GM13976 (cell line): ENCODE measurements around the gene PLB1.

ENCODE experiments used
- DNase-seq: peaks from one replicate; pipeline ENCODE4 v3.0.0; 2012; ENCODE audit warnings: low spot score
- in situ Hi-C: fragments of 300-500 bp; cut with MboI; formaldehyde crosslinking; loops from one replicate; pipeline ENCODE4 v1.12.0; 2022; ENCODE audit warnings: low sequenced_read_pairs, mixed read lengths, inconsistent platforms; ENCODE audit not compliant: unreplicated experiment
- TF ChIP-seq, protein P1 (sequence below): IDR thresholded peaks from 2 replicates; pipeline ENCODE4 v1.5.1; 2012; ENCODE audit warnings: borderline replicate concordance, mild to moderate bottlenecking; ENCODE audit not compliant: insufficient read depth; ENCODE audit errors: extremely low read depth, missing control alignments, control extremely low read depth

Gene PLB1

DNA sequence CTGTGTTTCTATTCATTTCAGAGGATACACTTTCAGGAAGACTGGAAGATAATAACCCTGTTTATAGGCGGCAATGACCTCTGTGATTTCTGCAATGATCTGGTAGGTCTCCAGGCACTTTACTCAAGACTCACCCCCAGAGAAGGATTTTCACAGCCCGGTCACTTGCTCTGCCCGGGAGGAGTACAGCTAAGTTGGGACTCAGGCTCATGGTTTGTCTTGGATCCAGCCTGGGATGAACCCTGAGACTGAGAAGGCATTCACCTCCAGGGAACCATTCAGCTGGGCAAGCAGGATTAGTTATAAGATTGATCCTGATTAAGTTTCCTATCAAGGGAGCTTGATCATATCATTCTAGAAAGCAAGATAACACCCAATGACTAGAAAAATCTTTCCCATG, 83.7 kb downstream of the PLB1 start:
- in situ Hi-C loops = no loop called here

DNA sequence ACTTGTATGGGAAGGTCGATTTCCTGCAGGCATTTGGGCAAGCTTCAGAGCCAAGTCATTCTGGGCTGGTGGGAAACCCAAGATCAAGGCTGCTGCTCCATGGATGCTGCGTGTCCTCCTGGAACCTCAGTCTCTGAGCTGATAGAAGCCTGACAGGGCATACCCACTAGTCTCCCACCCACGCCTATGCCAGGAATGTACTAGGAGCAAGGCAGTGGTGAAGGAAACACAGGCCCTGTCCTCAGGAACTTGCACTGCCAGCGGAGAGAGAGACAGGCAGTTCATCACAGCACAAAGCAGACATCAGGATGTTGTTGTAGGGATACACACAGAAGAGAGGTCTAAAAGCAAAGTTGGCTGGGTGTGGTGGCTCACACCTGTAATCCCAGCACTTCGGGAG, 84.2 kb downstream of the PLB1 start:
- in situ Hi-C loops = no loop called here
- DNase-seq = no peak
- TF ChIP-seq, protein P1, sequence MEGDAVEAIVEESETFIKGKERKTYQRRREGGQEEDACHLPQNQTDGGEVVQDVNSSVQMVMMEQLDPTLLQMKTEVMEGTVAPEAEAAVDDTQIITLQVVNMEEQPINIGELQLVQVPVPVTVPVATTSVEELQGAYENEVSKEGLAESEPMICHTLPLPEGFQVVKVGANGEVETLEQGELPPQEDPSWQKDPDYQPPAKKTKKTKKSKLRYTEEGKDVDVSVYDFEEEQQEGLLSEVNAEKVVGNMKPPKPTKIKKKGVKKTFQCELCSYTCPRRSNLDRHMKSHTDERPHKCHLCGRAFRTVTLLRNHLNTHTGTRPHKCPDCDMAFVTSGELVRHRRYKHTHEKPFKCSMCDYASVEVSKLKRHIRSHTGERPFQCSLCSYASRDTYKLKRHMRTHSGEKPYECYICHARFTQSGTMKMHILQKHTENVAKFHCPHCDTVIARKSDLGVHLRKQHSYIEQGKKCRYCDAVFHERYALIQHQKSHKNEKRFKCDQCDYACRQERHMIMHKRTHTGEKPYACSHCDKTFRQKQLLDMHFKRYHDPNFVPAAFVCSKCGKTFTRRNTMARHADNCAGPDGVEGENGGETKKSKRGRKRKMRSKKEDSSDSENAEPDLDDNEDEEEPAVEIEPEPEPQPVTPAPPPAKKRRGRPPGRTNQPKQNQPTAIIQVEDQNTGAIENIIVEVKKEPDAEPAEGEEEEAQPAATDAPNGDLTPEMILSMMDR = no peak

More for the DNA sequence above, 83.7 kb downstream of the PLB1 start:
- TF ChIP-seq, protein P1 = no peak
- no peak for DNase-seq

DNA sequence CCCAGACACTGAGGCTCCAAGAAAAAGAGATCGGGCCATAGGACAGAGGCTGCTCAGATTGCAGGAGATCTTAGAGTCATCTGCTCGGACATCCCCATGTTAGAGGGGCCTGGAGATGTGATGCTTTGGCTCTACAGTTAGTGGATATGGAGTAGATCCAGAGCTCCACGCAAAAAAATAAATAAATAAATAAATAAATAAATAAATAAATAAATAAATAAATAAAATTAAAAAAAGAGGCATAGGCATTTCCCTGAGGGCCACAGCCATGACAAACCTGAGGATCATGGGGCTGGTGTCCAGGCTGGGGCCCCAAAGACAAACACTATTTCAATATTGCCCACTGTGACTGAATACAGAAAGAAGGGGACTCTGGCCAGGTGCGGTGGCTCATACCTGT, 85.5 kb downstream of the PLB1 start:
- TF ChIP-seq, protein P1 = no peak
- in situ Hi-C loops = no loop called here
- DNase-seq = no peak

DNA sequence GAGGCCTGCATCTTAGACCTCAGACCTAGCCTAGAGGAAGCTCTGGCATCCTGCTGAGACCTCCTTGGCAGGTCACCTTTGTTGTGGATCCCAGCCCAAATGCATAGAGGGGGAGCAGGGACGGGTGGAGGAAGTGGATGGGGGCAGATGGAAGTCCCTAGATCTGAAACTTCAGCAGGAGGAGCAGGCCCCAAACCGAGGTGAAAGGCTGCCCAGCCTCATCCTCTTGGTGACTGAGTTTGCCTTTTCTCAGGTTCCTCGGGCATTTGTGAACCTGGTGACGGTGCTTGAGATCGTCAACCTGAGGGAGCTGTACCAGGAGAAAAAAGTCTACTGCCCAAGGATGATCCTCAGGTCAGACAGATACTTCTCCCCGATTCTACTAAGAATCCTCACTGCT, 86.3 kb downstream of the PLB1 start:
- no peak for DNase-seq
- in situ Hi-C loops = no loop called here
- TF ChIP-seq, protein P1 = no peak

DNA sequence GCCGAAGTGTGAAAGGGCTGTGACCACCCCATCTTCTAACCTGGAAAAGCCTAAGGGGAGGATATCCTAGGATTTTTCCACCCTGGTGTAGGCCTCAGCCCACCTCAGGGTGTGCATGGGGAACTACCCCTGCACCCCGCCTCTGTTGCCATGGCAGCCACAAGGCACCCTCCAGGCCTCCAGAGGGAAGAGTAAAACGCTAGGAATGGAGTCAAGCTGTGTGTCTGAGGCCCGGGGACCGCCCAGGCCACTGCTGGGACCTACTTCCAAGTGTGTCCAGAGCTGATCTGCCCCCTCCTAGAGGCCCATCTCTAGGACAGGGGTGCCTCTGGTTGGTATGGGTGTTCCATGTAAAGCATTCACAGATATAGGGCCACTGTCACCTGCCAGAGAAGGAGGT, 86.7 kb downstream of the PLB1 start:
- TF ChIP-seq, protein P1 = no peak
- no peak for DNase-seq
- in situ Hi-C loops = no loop called here

DNA sequence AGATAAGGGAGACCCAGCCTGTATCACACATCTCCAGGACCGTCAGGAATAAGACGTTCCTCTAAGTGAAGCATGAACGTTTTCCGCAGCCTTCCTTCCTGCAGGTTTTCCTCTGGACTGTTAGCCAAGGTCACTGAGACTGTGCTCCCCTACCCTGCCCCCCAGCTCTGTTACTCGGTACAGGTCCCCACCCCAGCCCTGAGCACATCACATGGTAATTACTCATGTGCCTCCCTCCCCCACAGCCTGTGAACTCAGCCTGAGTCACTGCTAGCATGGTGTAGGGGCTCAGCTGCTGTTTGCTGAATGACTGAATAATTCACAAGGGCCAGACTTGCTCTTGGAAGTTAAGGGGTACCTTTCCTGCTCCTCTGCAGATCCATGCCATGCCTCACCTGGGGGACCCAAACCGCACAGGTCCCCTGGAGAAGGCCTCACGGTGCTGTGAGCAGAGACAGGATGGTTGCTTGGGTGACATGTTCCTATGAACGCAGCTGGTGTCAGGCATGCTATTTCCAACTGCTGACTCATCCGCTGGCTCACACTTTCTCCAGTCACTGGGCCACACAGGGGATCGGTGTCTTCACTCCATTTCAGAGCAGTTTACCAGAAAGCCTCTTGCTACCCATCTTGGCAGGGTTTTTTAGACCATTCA, 88.2 kb downstream of the PLB1 start:
- TF ChIP-seq, protein P1 = no peak
- in situ Hi-C loops = no loop called here
- DNase-seq = no peak
